H9 (cell line): Measurements from ENCODE around the gene CEP128. TPM values are rescaled to one million over a fixed set of nuclear protein-coding genes. Genes with fewer than 3 reads are reported as not detected.

Source experiments
- DNase-seq: peaks from one replicate; pipeline ENCODE4 v3.0.0-alpha.2; 2017
- H2AFZ ChIP-seq: one replicate; pipeline ENCODE4 v1.6.1; 2013; ENCODE audit warnings: mild to moderate bottlenecking, low read length, control low read depth, moderate library complexity
- H2AK5ac ChIP-seq: 2 replicates; pipeline ENCODE4 v1.6.1; 2013; ENCODE audit warnings: low read length, control low read depth, mixed read lengths; ENCODE audit not compliant: insufficient read length
- H2BK120ac ChIP-seq: one replicate; pipeline ENCODE4 v1.6.1; 2013; ENCODE audit warnings: low read depth, mild to moderate bottlenecking, low read length, control low read depth, inconsistent platforms; ENCODE audit not compliant: poor library complexity, severe bottlenecking
- H2BK12ac ChIP-seq: 2 replicates; pipeline ENCODE4 v1.6.1; 2013; ENCODE audit warnings: low read length, control low read depth, mixed read lengths, low read depth; ENCODE audit not compliant: insufficient read length
- H2BK15ac ChIP-seq: 2 replicates; pipeline ENCODE4 v1.6.1; 2013; ENCODE audit warnings: low read depth, low read length, control low read depth
- H2BK20ac ChIP-seq: one replicate; pipeline ENCODE4 v1.6.1; 2013; ENCODE audit warnings: low read depth, mild to moderate bottlenecking, low read length, control low read depth, inconsistent platforms; ENCODE audit not compliant: poor library complexity, severe bottlenecking
- H2BK5ac ChIP-seq: 2 replicates; pipeline ENCODE4 v1.6.1; 2013; ENCODE audit warnings: low read length, control low read depth, mixed read lengths; ENCODE audit not compliant: insufficient read length
- H3K14ac ChIP-seq: 2 replicates; pipeline ENCODE4 v1.6.1; 2013; ENCODE audit warnings: low read length, control low read depth; ENCODE audit not compliant: insufficient read depth
- H3K18ac ChIP-seq: 2 replicates; pipeline ENCODE4 v1.6.1; 2013; ENCODE audit warnings: low read depth, mild to moderate bottlenecking, mixed read lengths, low read length, control low read depth; ENCODE audit not compliant: insufficient read length
- H3K23ac ChIP-seq: 2 replicates; pipeline ENCODE4 v1.6.1; 2013; ENCODE audit warnings: low read length, control low read depth, mixed read lengths, low read depth; ENCODE audit not compliant: insufficient read length
- H3K23me2 ChIP-seq: 2 replicates; pipeline ENCODE4 v1.6.1; 2013; ENCODE audit warnings: low read depth, mild to moderate bottlenecking, mixed read lengths, low read length, control low read depth; ENCODE audit not compliant: insufficient read length, poor library complexity, severe bottlenecking
- H3K27ac ChIP-seq: 2 replicates; pipeline ENCODE4 v1.5.1; 2013; ENCODE audit warnings: low read length, control low read depth, mixed read lengths, low read depth; ENCODE audit not compliant: insufficient read length
- H3K27me3 ChIP-seq: 2 replicates; pipeline ENCODE4 v1.6.1; 2013; ENCODE audit warnings: low read length, control low read depth, inconsistent platforms; ENCODE audit not compliant: insufficient read depth
- H3K4ac ChIP-seq: 2 replicates; pipeline ENCODE4 v1.6.1; 2013; ENCODE audit warnings: low read depth, mild to moderate bottlenecking, control low read depth, inconsistent platforms, low read length, moderate library complexity
- H3K4me1 ChIP-seq: 2 replicates; pipeline ENCODE4 v1.6.1; 2013; ENCODE audit warnings: low read length, control low read depth, inconsistent platforms; ENCODE audit not compliant: insufficient read depth
- H3K4me2 ChIP-seq: 2 replicates; pipeline ENCODE4 v1.6.1; 2013; ENCODE audit warnings: low read length, control low read depth, mixed read lengths; ENCODE audit not compliant: insufficient read length, insufficient read depth
- H3K56ac ChIP-seq: 2 replicates; pipeline ENCODE4 v1.6.1; 2013; ENCODE audit warnings: low read depth, mild to moderate bottlenecking, mixed read lengths, low read length, control low read depth; ENCODE audit not compliant: insufficient read length
- H3K79me1 ChIP-seq: 2 replicates; pipeline ENCODE4 v1.6.1; 2013; ENCODE audit warnings: low read depth, mild to moderate bottlenecking, moderate library complexity, low read length, control low read depth, inconsistent platforms; ENCODE audit not compliant: insufficient read depth, poor library complexity, severe bottlenecking
- H3K79me2 ChIP-seq: 2 replicates; pipeline ENCODE4 v1.6.1; 2013; ENCODE audit warnings: low read length, control low read depth, inconsistent platforms; ENCODE audit not compliant: insufficient read depth
- H3K9ac ChIP-seq: 2 replicates; pipeline ENCODE4 v1.6.1; 2013; ENCODE audit warnings: low read length, control low read depth, mixed read lengths; ENCODE audit not compliant: insufficient read length; ENCODE audit errors: extremely low read depth
- H3K9me3 ChIP-seq: one replicate; pipeline ENCODE4 v1.6.1; 2013; ENCODE audit warnings: low read depth, low read length, inconsistent platforms; ENCODE audit not compliant: control insufficient read depth
- H3T11ph ChIP-seq: one replicate; pipeline ENCODE4 v1.6.1; 2013; ENCODE audit warnings: mild to moderate bottlenecking, low read length, control low read depth, inconsistent platforms
- H4K20me1 ChIP-seq: one replicate; pipeline ENCODE4 v1.6.1; 2013; ENCODE audit not compliant: control insufficient read depth, insufficient read length, insufficient read depth
- H4K5ac ChIP-seq: 2 replicates; pipeline ENCODE4 v1.6.1; 2013; ENCODE audit warnings: low read depth, mild to moderate bottlenecking, mixed read lengths, low read length, control low read depth; ENCODE audit not compliant: insufficient read length
- H4K8ac ChIP-seq: replicated peaks from 2 replicates; pipeline ENCODE4 v1.6.1; 2013; ENCODE audit warnings: low read length, control low read depth, mixed read lengths, low read depth; ENCODE audit not compliant: insufficient read length
- H4K91ac ChIP-seq: 2 replicates; pipeline ENCODE4 v1.6.1; 2013; ENCODE audit warnings: low read depth, mild to moderate bottlenecking, moderate library complexity, mixed read lengths, low read length, control low read depth; ENCODE audit not compliant: insufficient read length
- H3K27ac Mint-ChIP-seq, 3 experiments: 2 replicates in 2 of 3; 3 replicates in 1 of 3; pipeline ENCODE4 v1.8.0; 2020 to 2021; ENCODE audit warnings: mixed read lengths in 3 of 3, mild to moderate bottlenecking in 1 of 3, moderate library complexity in 1 of 3
- H3K27me3 Mint-ChIP-seq: 2 replicates; pipeline ENCODE4 v1.8.0; 2021; ENCODE audit warnings: low read depth, mild to moderate bottlenecking, moderate library complexity, mixed read lengths
- H3K36me3 Mint-ChIP-seq, 3 experiments: 2 replicates in 2 of 3; 3 replicates in 1 of 3; pipeline ENCODE4 v1.8.0; 2020 to 2021; ENCODE audit warnings: low read depth in 3 of 3, mixed read lengths in 3 of 3; ENCODE audit not compliant: insufficient read depth in 1 of 3
- H3K4me1 Mint-ChIP-seq, 2 experiments: 2 replicates each; pipeline ENCODE4 v1.8.0; 2020; ENCODE audit warnings: mixed read lengths in 2 of 2
- H3K4me3 Mint-ChIP-seq, 2 experiments: 2 replicates in 1 of 2; 3 replicates in 1 of 2; pipeline ENCODE4 v1.8.0; 2020 to 2021; ENCODE audit warnings: mild to moderate bottlenecking in 2 of 2, mixed read lengths in 2 of 2, moderate library complexity in 1 of 2
- H3K9me3 Mint-ChIP-seq, 2 experiments: 2 replicates in 1 of 2; 3 replicates in 1 of 2; pipeline ENCODE4 v1.8.0; 2020; ENCODE audit warnings: mild to moderate bottlenecking in 2 of 2, mixed read lengths in 2 of 2, moderate library complexity in 1 of 2
- CTCF ChIP-seq: fragments of 200-600 bp; sonication (generic); conservative IDR thresholded peaks from 3 replicates; pipeline ENCODE4 v1.8.0; 2021; ENCODE audit warnings: antibody characterized with exemption, mild to moderate bottlenecking
- total RNA-seq: library from RNA; stranded (reverse); gene quantifications from 2 replicates; pipeline ENCODE4 v1.2.1, GENCODE V29; 2021

Gene CEP128
- total RNA-seq, 1 experiment from 2014 or later, result 16.3 TPM

- Histone ChIP-seq H3K27ac (no peak overlapping the region), H4K8ac (no peak overlapping the region), H3K14ac (no peak overlapping the region), H3K56ac (no peak overlapping the region), H3K27me3 (no peaks in the 10 kb centered on the region), H3T11ph (no peak overlapping the region), H2AK5ac (no peak overlapping the region), H2BK15ac (no peak overlapping the region), H2BK120ac (no peak overlapping the region), H2AFZ (no peak overlapping the region), H2BK12ac (no peak overlapping the region), H3K23ac (no peak overlapping the region), H2BK20ac (no peak overlapping the region), H3K79me2 (no peaks in the 10 kb centered on the region), H3K4me1 (no peaks in the 10 kb centered on the region), H2BK5ac (no peak overlapping the region), H3K79me1 (no peaks in the 10 kb centered on the region), H3K18ac (no peak overlapping the region), H3K4me2 (no peak overlapping the region), H4K91ac (no peak overlapping the region), H4K5ac (no peak overlapping the region), H4K20me1 (no peaks in the 10 kb centered on the region), H3K23me2 (no peaks in the 10 kb centered on the region), H3K4ac (no peak overlapping the region), H3K9me3 (no peaks in the 10 kb centered on the region), H3K9ac (no peak overlapping the region)
- H3K9me3 Mint-ChIP-seq, result no peaks in the 10 kb centered on the region
- no peak overlapping the region for H3K27ac Mint-ChIP-seq
- no peak overlapping the region for H3K4me3 Mint-ChIP-seq
- H3K36me3 Mint-ChIP-seq, result no peaks in the 10 kb centered on the region
- no peak for TF ChIP-seq CTCF
- no peaks in the 10 kb centered on the region for H3K27me3 Mint-ChIP-seq
- DNase-seq, result no peak
- H3K4me1 Mint-ChIP-seq, result no peaks in the 10 kb centered on the region
Observed at GRCh38 chr14:80523518-80524117, 417.9 kb downstream of the CEP128 start.
